Activated CD4-positive, alpha-beta T cell treated with anti-CD3 and anti-CD28 coated beads, Interleukin-2, amount 50 U/mL, for 24 hours (primary cell): ENCODE measurements around the gene NR4A1.
"Not testable (repeated sequence)": the region's sequence is repeated elsewhere in the genome, so short reads cannot be mapped to it uniquely, and the experiment has no call there.

ENCODE experiments used
- DNase-seq, 2 donors: peaks; one replicate each; pipeline ENCODE4 v3.0.0-alpha.2; 2020; ENCODE audit warnings: low read depth in 1 of 2, low spot score in 1 of 2

The NR4A1 gene

DNA sequence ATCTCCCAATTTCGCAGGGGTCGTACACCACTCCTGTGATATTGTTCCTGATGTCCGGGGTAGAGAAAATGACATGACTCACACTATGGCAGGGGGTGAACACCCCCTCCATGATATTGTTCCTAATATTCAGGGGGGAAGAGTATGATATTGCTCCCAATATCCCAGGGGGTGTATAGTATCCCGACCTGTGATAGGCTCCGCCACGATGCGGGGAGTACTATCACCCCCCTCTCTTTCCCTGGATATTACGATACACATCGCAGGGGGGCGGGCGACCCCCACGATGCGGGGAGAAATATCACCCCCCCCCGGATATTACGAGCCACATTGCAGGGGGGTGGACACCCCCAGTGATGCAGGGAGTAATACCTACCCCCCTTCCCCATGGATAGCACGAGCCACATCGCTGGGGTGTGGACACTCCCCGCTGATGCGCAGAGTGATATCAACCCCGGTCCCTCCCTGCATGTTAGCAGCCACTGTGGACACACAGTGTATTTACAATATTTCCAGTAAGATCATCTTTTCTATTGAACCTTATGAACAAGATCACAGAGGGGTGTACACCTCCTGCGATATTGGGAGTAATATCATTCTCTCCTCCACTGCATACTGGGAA lies 45.9 kb downstream of the NR4A1 start:
- DNase-seq, result no peak

DNA sequence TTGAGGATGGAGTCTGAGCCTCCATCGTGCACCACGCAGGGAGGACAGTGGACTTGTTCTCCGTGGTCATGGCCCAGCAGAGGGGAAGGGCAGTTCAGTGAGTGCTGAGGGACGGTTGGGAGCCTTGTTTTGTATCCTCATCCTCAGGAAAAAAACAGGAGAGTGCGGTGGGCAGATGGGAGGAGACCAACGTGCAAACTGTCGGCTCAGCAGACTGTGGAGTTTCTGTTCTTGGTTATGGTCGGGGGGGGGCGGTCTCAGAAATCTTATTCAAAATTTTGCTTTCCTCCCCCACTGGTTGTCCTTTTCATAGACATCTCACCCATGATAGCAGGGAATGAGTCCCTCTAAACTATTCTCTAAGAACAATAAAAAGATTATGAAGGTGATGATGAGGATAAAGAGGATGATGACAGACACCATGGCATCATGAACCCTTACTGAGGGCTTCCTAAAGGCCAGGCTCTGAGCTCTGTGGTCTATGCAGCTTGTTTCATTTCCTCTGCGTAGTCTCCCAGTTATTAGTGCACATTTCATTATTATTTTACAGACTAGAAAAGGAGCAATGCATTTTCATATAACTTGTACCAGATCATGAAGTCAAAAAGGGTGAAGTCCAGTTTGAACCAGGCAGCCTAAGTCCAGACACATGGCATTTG lies 53.3 kb downstream of the NR4A1 start:
- not testable (repeated sequence) for DNase-seq
